Hepatic stellate cell (primary cell): ENCODE measurements around the gene KLHL29.
A peak's percentile ranks its signal among the peaks of the same experiment; 100 is the strongest.

Source experiments
- DNase-seq: peaks from one replicate; pipeline ENCODE4 v3.0.0; 2011; ENCODE audit warnings: low spot score

Gene KLHL29

DNA sequence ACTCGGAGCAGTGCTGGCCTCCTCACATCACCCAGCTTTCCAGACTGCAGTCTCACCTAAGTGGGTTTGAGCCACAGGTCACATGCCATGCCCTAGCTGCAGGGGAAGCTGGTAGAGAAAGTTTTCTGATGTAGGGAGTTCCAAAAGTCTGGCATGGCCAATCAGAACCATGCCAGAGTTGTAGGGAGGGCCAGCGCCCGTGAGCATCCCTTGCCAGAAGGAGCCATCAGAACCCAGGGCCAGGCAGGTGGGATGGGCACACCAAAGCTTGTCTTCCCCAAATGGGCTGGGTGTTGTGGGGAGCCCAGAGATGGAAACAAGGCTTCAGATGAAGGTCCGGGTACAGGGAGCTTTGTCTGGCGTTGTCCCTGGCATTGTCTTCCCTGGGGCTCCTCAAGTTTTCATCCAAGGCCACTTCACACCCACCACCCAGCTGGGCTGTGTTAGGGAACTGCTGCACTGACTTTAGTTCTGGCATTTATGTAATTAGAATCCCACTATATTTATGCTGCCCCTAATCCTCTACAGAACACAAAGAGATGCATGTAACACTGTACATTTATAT is 247.9 kb downstream of the KLHL29 start:
- DNase-seq: no peak

GRCh38 chr2:23633966-23634365 is 249.0 kb downstream of the KLHL29 start:
- no peak for DNase-seq

GRCh38 chr2:23635442-23636340 is 250.7 kb downstream of the KLHL29 start:
- DNase-seq: no peak

DNA sequence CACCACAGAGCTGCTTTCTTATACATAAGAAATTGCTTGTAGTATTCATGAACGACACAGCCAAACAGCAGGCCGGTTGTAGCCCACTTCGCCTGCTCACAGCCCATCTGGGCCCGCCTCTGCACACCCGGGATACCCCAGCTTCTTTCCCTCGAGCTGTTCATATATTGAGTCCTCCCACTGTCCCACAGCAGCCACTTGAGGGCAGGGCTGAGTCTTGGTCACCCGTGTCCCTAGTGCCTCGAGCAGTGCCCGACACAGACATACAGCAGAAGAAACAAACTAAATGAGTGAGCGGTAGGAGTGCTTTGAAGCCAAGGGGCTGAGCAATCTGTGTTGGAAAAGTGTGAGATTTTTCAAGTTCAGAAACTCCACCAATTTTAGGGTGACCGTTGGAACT is 251.4 kb downstream of the KLHL29 start:
- DNase-seq: peak; percentile 37

GRCh38 chr2:23637011-23637778 is 252.2 kb downstream of the KLHL29 start:
- DNase-seq: peak; percentile 75

- no peak for DNase-seq
Observed at GRCh38 chr2:23639406-23639982, 254.5 kb downstream of the KLHL29 start.

GRCh38 chr2:23640711-23641110 is 255.7 kb downstream of the KLHL29 start:
- no peak for DNase-seq

GRCh38 chr2:23642516-23642915 is 257.5 kb downstream of the KLHL29 start:
- no peak for DNase-seq

GRCh38 chr2:23645230-23645808 is 260.3 kb downstream of the KLHL29 start:
- no peak for DNase-seq

GRCh38 chr2:23647563-23647962 is 262.6 kb downstream of the KLHL29 start:
- no peak for DNase-seq

DNA sequence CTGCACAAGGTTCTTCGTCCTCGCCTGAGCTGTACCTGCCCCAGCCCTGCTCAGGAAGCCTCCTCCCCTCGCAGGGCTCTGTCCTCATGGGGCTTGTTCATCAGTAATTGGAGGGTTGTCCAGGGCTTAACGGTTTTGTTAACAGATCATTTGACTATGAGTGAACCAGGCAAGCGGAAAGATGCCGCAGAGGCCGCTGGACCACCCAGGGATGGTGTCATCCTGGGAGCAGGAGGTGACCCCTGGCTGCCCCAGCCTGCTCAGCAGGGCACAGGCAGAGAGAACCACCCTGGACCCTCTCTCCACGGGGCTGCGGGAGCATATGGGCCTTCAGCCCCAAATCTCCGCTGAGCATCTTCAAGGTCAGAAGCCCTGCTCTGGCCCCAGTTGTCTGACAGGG is 264.3 kb downstream of the KLHL29 start:
- DNase-seq: no peak

GRCh38 chr2:23649819-23650218 is 264.8 kb downstream of the KLHL29 start:
- DNase-seq: no peak

GRCh38 chr2:23651187-23652080 is 266.5 kb downstream of the KLHL29 start:
- DNase-seq: peak; percentile 73

DNA sequence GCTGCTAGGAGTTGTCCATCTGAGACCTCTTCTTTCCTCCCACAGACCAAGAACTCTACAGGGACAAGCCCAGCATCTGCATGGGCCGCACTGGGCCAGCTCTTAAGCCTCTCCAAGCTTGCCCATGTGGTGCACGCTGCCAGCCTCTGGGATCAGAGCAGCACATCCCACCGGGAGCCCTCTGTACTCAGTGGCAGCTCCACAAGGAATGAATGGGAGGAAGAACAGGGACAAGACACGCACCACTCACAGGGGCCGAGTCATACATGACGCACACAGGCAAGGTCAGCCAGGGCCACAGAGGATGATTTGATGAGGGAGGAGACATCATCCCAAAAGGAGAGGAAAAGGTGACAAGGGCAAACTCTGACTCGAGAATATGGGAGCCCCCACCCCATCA is 268.3 kb downstream of the KLHL29 start:
- DNase-seq: no peak

DNA sequence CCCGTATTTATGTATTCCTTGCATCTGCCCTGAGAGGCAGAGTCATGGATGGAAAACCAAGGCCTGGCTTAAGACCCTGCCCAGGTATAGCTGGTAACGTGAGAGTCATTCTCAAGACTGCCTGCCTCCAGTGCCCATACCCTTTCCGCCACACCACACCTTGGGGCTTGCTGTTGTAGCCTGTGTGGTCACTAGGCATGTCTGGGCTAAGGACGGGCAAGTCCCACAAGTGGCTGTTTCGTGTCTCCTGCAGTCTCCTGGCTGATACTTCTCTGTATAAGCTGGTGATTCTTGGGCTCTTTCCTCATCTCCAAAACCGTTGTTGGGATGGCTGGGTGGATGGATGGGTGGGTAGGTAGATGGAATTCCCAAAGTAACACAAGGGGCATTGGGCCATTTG is 269.8 kb downstream of the KLHL29 start:
- no peak for DNase-seq

- no peak for DNase-seq
Observed at GRCh38 chr2:23655934-23656596, 271.1 kb downstream of the KLHL29 start.

GRCh38 chr2:23656597-23656973 is 271.6 kb downstream of the KLHL29 start:
- no peak for DNase-seq

DNA sequence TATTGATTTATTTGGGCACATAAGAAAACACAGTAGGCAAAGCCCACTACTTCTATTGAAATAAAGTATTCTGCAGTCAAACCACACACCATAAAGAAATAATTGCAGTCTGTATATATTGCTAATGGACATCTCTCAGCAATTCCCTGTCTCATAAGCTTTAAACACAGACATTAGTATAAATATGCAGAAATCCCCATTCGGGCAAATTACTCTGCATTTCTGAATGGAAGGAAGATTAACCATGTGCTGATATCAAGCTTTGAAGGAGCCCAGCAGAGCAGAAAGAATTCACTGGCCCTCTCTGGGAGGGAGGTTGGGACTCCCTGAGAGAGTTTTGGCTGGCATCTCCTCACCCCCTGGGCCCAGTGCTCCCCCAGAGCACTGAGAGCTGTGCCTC is 272.4 kb downstream of the KLHL29 start:
- no peak for DNase-seq

DNA sequence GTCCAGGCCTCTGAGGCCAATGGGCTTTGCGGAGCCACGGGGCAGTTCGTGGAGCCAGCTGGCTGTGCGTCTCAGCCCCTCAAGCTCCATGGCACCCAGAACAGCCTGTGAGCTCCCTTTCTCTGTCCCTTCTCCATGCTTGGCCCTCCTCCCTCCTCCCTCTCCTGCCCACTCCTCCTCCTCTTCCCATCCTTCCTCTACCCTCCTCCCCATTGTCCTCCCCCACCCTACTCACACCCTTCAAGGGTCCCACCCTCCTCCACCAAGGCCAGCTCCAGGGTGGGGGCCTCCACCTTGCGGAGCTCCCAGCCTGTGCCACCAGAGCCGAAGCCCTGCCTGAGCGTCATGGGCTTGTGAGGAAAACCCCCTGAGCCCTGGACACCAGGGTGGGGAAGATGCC is 273.0 kb downstream of the KLHL29 start:
- DNase-seq: no peak

DNA sequence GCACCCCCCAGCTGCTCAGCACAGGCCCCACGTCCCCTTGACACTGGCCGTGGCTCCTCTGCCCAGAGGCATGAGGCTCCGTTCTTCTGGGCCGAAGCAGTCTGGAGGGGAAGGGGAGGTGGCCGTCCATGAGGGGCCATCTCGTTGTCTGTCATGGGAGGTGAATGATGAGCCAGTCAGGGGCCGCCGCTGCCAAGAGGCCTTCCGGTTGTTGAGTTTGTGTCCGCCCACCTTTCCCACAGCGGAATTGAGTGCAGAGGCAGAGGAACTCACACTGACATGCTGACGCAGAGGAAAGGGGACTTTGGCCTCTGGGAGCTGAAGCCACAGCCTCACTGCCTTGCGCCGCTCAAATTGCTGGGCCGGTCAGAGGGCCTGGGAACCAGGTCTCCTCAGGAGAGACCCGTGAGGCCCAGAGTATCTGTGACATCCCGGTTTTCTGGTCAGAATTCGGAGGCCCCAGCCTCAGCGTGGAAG is 273.5 kb downstream of the KLHL29 start:
- DNase-seq: no peak

GRCh38 chr2:23659328-23659727 is 274.3 kb downstream of the KLHL29 start:
- DNase-seq: no peak
